Tibial artery (tissue), 4 donors: ENCODE data around the gene PARM1.
A peak's percentile ranks its signal among the peaks of the same experiment; 100 is the strongest.

Experiments
- DNase-seq, 2 donors: peaks; one replicate each; pipeline ENCODE4 v3.0.0-alpha.2; 2019
- H3K27ac ChIP-seq, 2 donors: fragments of 200-600 bp; sonication (generic) in 1 of 2; 1 replicate in 1 of 2; 2 replicates in 1 of 2; pipeline ENCODE4 v1.5.1; 2018 to 2019; ENCODE audit warnings: mild to moderate bottlenecking in 1 of 2
- H3K27me3 ChIP-seq, 2 donors: fragments of 200-600 bp; sonication (generic) in 1 of 2; one replicate each; pipeline versions ENCODE4 v1.5.1 to v1.6.0; 2016 to 2019
- H3K36me3 ChIP-seq, 3 donors: fragments of 200-600 bp; sonication (generic) in 2 of 3; one replicate each; pipeline ENCODE4 v1.5.1; 2016 to 2019; ENCODE audit warnings: mild to moderate bottlenecking in 2 of 3
- H3K4me1 ChIP-seq, 4 donors: fragments of 200-600 bp; sonication (generic) in 2 of 4; 1 replicate in 3 of 4; 2 replicates in 1 of 4; pipeline ENCODE4 v1.5.1; 2016 to 2019
- H3K4me3 ChIP-seq, 2 donors: fragments of 200-600 bp; sonication (generic) in 1 of 2; 1 replicate in 1 of 2; 2 replicates in 1 of 2; pipeline ENCODE4 v1.5.1; 2018 to 2019; ENCODE audit warnings: mild to moderate bottlenecking in 2 of 2
- H3K9me3 ChIP-seq, 3 donors: fragments of 200-600 bp; sonication (generic) in 1 of 3; one replicate each; pipeline ENCODE4 v1.5.1; 2016 to 2019
- intact Hi-C: fragments of 100-400 bp; cut with DNase I; formaldehyde crosslinking; loops from one replicate; pipeline ENCODE4 v1.15.0; 2023; ENCODE audit warnings: low total_unique reads
- TF ChIP-seq, protein P1 (sequence below), 2 experiments: fragments of 200-600 bp in 1 of 2; fragments of 450-650 bp in 1 of 2; IDR thresholded peaks; one replicate each; pipeline ENCODE4 v1.5.1; 2017 to 2019; ENCODE audit warnings: antibody characterized with exemption in 2 of 2, mild to moderate bottlenecking in 1 of 2, moderate library complexity in 1 of 2

PARM1 gene, protein sequence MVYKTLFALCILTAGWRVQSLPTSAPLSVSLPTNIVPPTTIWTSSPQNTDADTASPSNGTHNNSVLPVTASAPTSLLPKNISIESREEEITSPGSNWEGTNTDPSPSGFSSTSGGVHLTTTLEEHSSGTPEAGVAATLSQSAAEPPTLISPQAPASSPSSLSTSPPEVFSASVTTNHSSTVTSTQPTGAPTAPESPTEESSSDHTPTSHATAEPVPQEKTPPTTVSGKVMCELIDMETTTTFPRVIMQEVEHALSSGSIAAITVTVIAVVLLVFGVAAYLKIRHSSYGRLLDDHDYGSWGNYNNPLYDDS

DNA sequence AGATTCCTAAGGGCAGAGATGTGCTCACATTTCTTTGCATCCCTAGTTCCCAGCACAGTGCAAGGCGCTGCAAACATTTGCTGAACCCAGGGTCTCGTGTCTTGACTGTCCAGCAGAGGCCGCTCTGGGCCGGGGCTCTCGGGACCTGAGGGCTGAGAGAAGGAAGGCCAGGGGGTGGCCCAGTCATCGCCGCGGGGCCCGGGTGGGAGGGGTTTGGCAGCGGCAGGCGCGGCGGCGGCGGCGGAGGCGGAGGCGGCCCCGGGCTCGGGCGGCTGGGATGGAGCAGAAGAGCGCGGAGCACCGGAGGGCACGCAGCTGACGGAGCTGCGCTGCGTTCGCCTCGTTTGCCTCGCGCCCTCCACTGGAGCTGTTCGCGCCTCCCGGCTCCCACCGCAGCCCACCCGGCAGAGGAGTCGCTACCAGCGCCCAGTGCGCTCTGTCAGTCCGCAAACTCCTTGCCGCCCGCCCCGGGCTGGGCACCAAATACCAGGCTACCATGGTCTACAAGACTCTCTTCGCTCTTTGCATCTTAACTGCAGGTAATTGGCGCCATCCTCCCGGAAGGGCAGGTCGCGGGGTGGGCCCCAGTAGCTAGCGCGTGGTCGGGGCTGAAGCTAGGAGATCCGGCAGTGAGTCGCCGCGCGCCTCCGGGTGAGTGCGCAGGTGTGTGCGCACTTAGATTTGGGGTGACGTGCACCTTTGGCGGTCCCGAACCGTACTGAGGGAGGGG, at the start of gene PARM1:
Gene PARM1 (plus strand): TSS at position 285 of the 730 bp plus-strand sequence. CDS start 212 bp downstream, at position 497.
- H3K36me3 ChIP-seq, result no peaks in the 10 kb centered on the region
- peak; percentile 90 to 97 for DNase-seq
- H3K9me3 ChIP-seq, result no peaks in the 10 kb centered on the region
- TF ChIP-seq, protein P1, sequence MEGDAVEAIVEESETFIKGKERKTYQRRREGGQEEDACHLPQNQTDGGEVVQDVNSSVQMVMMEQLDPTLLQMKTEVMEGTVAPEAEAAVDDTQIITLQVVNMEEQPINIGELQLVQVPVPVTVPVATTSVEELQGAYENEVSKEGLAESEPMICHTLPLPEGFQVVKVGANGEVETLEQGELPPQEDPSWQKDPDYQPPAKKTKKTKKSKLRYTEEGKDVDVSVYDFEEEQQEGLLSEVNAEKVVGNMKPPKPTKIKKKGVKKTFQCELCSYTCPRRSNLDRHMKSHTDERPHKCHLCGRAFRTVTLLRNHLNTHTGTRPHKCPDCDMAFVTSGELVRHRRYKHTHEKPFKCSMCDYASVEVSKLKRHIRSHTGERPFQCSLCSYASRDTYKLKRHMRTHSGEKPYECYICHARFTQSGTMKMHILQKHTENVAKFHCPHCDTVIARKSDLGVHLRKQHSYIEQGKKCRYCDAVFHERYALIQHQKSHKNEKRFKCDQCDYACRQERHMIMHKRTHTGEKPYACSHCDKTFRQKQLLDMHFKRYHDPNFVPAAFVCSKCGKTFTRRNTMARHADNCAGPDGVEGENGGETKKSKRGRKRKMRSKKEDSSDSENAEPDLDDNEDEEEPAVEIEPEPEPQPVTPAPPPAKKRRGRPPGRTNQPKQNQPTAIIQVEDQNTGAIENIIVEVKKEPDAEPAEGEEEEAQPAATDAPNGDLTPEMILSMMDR (IDR thresholded peaks at IDR 0.05), result peak; percentile 75 to 87
- no peaks in the 10 kb centered on the region for H3K27me3 ChIP-seq
- intact Hi-C loops, result loop anchor here (2.0 to 5.0 kb wide), 2 partner anchors 186 to 559 kb away; no protein-coding TSS in a partner anchor
- H3K4me3 ChIP-seq, result peak within 1 kb of the TSS; percentile 60 to 78
- H3K27ac ChIP-seq, result peak within 1 kb of the TSS; percentile 84 to 91
- peaks cover 0 to 31% (median 6%) of the 10 kb centered on the region in 4 donors for H3K4me1 ChIP-seq

DNA sequence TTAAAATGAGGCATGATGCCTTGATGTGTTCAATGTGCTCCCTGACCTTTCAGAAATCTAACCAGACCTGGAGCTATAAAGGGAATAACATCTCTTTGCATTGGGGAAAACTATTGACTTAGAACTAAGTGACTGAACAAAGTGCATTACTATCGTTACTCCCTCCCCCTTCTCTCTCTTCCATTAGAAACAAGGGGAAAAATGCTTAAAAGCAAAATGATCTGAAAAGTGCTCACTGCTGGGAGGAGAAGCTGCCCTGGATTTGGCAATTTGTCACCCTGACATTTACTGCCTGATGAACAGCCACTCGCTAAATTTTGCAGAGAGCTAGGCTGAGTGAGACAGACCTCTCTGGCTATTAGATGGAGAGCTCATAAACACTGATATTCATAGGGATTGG, 48.6 kb upstream of the PARM1 start:
- Histone ChIP-seq H3K4me1 (peaks cover 0 to 8% (median 0%) of the 10 kb centered on the region in 4 donors), H3K36me3 (no peaks in the 10 kb centered on the region), H3K9me3 (no peaks in the 10 kb centered on the region), H3K4me3 (no peak overlapping the region), H3K27me3 (no peaks in the 10 kb centered on the region), H3K27ac (no peak overlapping the region)
- intact Hi-C loops, result no loop called here
- DNase-seq, result no peak
- TF ChIP-seq, protein P1 (IDR thresholded peaks at IDR 0.05), result no peak

DNA sequence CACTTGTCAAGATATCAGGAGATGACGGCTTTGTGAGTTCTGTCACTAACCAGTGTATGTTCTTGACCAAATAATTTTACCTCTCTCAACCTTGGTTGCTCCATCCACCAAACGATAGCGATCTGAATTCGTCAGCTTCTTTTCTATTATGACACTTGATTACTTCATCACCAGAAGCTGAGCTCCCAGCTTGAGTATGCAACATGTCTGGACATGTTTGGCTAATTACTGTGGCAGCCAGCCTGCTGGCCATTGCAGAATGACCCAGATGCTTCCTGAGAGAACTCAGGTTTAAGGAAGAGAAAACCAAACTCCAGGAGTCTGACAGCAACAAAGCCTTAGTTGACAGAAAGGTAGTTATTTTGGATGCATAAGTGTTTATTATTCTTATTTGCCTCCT, 46.4 kb upstream of the PARM1 start:
- no peak overlapping the region for H3K4me3 ChIP-seq
- peaks cover 0 to 8% (median 0%) of the 10 kb centered on the region in 4 donors for H3K4me1 ChIP-seq
- no peaks in the 10 kb centered on the region for H3K27me3 ChIP-seq
- no peaks in the 10 kb centered on the region for H3K9me3 ChIP-seq
- H3K36me3 ChIP-seq, result no peaks in the 10 kb centered on the region
- TF ChIP-seq, protein P1 (IDR thresholded peaks at IDR 0.05), result no peak
- intact Hi-C loops, result no loop called here
- no peak for DNase-seq
- H3K27ac ChIP-seq, result no peak overlapping the region

DNA sequence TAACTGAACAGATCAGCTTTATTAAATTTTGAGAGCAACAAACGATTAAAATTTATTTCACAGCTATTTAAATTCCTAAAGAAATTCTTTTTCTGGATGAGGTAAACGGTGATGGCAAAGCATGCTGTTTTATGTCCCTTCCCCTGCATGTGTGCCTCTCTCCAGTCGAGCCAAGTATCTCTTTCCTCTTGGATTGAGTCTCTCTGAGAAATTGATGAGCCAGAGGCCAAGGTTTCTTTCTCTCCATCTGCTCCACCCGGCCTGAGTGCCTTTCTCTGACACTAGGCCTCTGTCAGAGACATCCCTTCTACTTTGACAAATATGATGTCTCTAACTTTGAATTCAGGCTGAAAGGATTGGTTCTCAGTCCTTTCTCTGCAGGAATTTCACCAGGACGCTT, 42.6 kb upstream of the PARM1 start:
- intact Hi-C loops, result no loop called here
- TF ChIP-seq, protein P1 (IDR thresholded peaks at IDR 0.05), result no peak
- no peak overlapping the region for H3K4me3 ChIP-seq
- H3K36me3 ChIP-seq, result no peaks in the 10 kb centered on the region
- H3K4me1 ChIP-seq, result no peaks in the 10 kb centered on the region
- DNase-seq, result no peak
- no peaks in the 10 kb centered on the region for H3K9me3 ChIP-seq
- H3K27ac ChIP-seq, result no peak overlapping the region
- H3K27me3 ChIP-seq, result no peaks in the 10 kb centered on the region

DNA sequence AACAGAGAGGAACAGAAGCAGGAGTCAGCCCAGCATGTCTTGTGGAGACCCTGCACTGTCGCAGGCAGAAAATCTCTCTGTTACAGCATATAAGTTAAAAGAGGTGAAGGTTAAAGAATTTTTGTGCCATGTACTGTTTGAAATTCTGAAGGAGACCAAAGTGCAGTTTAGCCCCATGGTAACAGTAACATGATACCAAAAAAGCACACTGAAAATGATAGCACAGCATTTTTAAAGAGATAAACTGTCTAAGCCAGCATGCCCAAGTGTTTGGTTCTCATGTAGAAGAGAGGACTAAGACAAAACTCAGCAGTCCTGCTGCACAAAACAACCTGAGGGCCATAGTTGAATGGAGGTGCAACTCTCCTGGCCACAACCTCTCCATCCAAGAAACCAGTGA, 41.9 kb upstream of the PARM1 start:
- TF ChIP-seq, protein P1 (IDR thresholded peaks at IDR 0.05), result no peak
- H3K27ac ChIP-seq, result no peak overlapping the region

More for the DNA sequence above, 41.9 kb upstream of the PARM1 start:
- no peak for DNase-seq
- Histone ChIP-seq H3K9me3 (no peaks in the 10 kb centered on the region), H3K36me3 (no peaks in the 10 kb centered on the region), H3K4me1 (no peaks in the 10 kb centered on the region), H3K4me3 (no peak overlapping the region), H3K27me3 (no peaks in the 10 kb centered on the region)
- intact Hi-C loops, result no loop called here
